H1 (cell line): Measurements from ENCODE around the gene PARG. TPM values are rescaled to one million over a fixed set of nuclear protein-coding genes. Genes with fewer than 3 reads are reported as not detected.

Experiments used
- ATF3 ChIP-seq: IDR thresholded peaks from 2 replicates; pipeline ENCODE4 v1.6.1; 2011; ENCODE audit warnings: low read depth, mild to moderate bottlenecking, low read length; ENCODE audit not compliant: insufficient read depth
- CHD2 ChIP-seq: IDR thresholded peaks from 2 replicates; pipeline ENCODE4 v1.6.1; 2012; ENCODE audit warnings: low read length, improper control_type of control experiment
- E2F6 ChIP-seq: IDR thresholded peaks from 2 replicates; pipeline ENCODE4 v1.6.1; 2012; ENCODE audit warnings: inconsistent platforms
- KDM4A ChIP-seq: IDR thresholded peaks from one replicate; pipeline ENCODE4 v1.7.1; 2012; ENCODE audit warnings: low read depth, mild to moderate bottlenecking, moderate library complexity, low read length, inconsistent platforms; ENCODE audit not compliant: severe bottlenecking
- RAD21 ChIP-seq, 2 experiments: IDR thresholded peaks in 1 of 2; conservative IDR thresholded peaks in 1 of 2; 2 replicates each; pipeline ENCODE4 v1.6.1; 2011; ENCODE audit warnings: low read depth in 2 of 2, low read length in 2 of 2, improper control_type of control experiment in 1 of 2, inconsistent platforms in 1 of 2, mild to moderate bottlenecking in 1 of 2, moderate library complexity in 1 of 2
- SIN3A ChIP-seq, 2 experiments: IDR thresholded peaks in 1 of 2; conservative IDR thresholded peaks in 1 of 2; 2 replicates each; pipeline ENCODE4 v1.6.1; 2011 to 2012; ENCODE audit warnings: low read length in 2 of 2, improper control_type of control experiment in 1 of 2, low read depth in 1 of 2, mild to moderate bottlenecking in 1 of 2
- USF2 ChIP-seq: IDR thresholded peaks from 2 replicates; pipeline ENCODE4 v1.6.1; 2011; ENCODE audit warnings: low read length, improper control_type of control experiment
- polyA plus RNA-seq, 7 experiments: library from polyadenylated mRNA; depleted of rRNA in 3 of 7; stranded (reverse) in 5 of 7; unstranded in 2 of 7; fragments of >200 nt in 5 of 7; fragments of 200-250 nt in 2 of 7; gene quantifications; 1 replicate in 5 of 7; 2 replicates in 1 of 7; 4 replicates in 1 of 7; pipeline versions ENCODE4 v1.2.1 to v1.2.3, GENCODE V29; 2011 to 2013; ENCODE audit warnings: missing spikeins in 2 of 7, mixed read lengths in 2 of 7
- total RNA-seq: library from RNA; stranded (reverse); fragmentation: NEBNext Ultra II Directional; extraction: Animal tissue kit (Norgen Biotek cat#: 25700); gene quantifications from 2 replicates; pipeline ENCODE4 v1.2.1, GENCODE V29; 2021
- TF ChIP-seq, protein P1 (sequence below): IDR thresholded peaks from 2 replicates; pipeline ENCODE4 v1.6.1; 2012; ENCODE audit warnings: inconsistent platforms

PARG gene
- total and polyA plus RNA-seq, 2 of the 8 experiments (the other 6 are each of a cell fraction or from before 2014, with no cell fraction given), result 13.3 to 56.2 TPM

GRCh38 chr10:49837051-49837478 is 104.8 kb downstream of the PARG start (continued):
- TF ChIP-seq E2F6, result no peak
- TF ChIP-seq, protein P1, sequence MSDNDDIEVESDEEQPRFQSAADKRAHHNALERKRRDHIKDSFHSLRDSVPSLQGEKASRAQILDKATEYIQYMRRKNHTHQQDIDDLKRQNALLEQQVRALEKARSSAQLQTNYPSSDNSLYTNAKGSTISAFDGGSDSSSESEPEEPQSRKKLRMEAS, result no peak
- TF ChIP-seq CHD2, result no peak
- no peak for TF ChIP-seq KDM4A
- TF ChIP-seq RAD21 (IDR thresholded peaks at IDR 0.05 in 1 of 2, conservative IDR thresholded peaks at IDR 0.05 in 1 of 2; ENCODE audit: low read depth in 2 of 2, low read length in 2 of 2), result no peak
- no peak for TF ChIP-seq SIN3A (conservative IDR thresholded peaks at IDR 0.05 in 1 of 2, IDR thresholded peaks at IDR 0.05 in 1 of 2; ENCODE audit: low read depth in 1 of 2, low read length in 2 of 2)
- no peak for TF ChIP-seq ATF3
- no peak for TF ChIP-seq USF2
